ENCODE measurements around the gene FAF2.
"Not testable (repeated sequence)": the region's sequence is repeated elsewhere in the genome, so short reads cannot be mapped to it uniquely, and the experiment has no call there.

Gene FAF2

DNA sequence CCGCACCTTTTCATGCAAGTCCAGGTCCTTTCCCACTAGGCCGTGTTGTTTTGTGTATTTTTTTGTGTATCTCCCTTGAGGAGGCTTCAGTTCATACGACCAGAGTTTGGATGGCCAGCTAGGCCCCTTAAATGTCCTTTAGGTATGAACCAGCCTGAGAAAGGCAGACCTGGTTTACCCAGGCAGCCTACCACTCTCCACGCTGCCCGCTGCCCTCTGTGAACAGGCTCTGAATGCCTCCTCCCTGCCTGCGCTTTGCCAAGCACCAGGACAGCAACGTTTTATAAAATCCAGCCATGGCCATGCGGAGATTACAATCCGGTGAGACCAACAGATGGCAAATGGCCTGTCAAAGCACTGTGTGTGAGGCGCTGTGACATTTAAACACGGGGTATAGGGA, 31.2 kb upstream of the FAF2 start:
- no peak for DNase-seq (ENCODE audit: low read depth, low spot score)

- DNase-seq (ENCODE audit: low read depth, low spot score) = no peak
Measured at GRCh38 chr5:176418251-176418650, 29.9 kb upstream of the FAF2 start.

DNA sequence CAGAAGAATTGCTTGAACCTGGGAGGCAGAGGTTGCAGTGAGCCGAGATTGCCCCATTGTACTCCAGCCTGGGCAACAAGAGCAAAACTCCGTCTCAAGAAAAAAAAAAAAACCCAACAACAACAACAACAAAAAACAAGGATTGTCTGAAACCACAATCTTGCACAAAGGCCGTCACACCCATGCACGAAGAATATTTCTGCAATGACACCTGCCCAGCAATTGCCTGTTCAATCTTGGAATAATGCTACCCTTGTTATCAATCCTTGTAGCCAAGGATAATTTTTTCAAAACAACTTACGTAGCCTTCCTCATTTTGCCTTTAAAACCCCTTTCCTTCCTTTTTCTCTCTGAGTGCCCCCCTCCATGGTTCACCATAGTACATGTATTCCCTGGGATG, 28.1 kb upstream of the FAF2 start:
- DNase-seq (ENCODE audit: low read depth, low spot score) = no peak

DNA sequence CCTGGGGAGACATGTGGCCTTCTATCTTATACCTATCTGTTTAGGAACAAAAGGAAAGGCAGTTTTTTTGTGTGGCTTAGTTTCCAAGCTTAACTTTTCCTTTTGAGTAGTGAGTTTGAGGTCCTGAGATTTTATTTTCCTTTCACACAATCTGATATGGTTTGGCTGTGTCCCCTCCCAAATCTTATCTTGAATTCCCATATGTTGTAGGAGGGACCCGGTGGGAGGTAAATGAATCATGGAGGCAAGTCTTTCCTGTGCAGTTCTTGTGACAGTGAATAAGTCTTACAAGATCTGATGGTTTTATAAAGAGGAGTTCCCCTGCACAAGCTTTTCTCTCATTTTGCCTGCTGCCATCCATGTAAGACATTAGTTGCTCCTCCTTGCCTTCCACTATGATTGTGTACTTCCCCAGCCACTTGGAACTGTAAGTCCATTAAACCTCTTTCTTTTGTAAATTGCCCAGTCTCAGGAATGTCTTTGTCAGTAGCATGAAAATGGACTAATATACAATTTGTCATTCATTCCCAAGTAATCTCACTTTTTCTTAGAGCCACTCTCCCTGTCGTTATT, 27.1 kb upstream of the FAF2 start:
- no peak for DNase-seq (ENCODE audit: low read depth, low spot score)

- no peak for DNase-seq (ENCODE audit: low read depth, low spot score)
Measured at GRCh38 chr5:176424181-176424580, 24.0 kb upstream of the FAF2 start.

DNA sequence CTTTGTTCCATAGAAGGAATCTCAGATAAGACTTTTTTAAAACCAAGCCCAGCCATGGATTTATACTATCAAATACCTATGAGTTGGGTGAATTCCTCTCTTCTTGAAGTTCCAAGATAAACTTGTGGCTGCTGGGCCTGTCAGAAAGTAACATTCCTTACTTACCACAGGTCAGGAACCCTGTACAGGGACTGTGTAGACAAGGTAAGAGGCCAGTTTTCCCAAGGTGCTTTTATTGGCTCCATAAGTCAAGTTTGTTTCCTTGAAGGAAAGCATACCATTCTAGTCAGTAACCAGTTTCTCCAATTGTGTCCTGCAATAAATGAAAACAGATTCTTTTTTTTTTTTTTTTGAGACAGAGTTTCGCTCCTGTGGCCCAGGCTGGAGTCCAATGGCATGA, 23.0 kb upstream of the FAF2 start:
- peak; percentile 87 for DNase-seq (ENCODE audit: low read depth, low spot score)

GRCh38 chr5:176425791-176426190, 22.4 kb upstream of the FAF2 start:
- no peak for DNase-seq (ENCODE audit: low read depth, low spot score)

DNA sequence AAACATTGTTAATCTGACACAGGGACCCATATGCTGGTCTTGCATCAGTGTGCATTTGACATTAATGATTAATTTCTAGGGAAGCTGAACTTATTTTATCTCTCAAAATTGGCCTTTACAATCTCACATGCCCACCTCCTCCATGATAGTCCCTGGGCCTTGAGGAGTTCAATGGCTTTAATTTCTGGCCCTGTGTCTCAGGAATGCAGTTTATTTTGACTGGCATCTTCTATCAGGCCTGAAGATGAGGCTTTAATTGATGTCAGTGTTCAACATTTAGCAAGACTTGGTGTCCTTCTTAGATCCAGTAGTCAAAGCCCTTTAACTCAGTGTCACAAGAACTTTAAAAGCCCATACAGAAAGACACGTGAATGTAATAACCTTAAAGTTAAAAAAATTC, 21.3 kb upstream of the FAF2 start:
- DNase-seq (ENCODE audit: low read depth, low spot score) = no peak

GRCh38 chr5:176427971-176428370, 20.2 kb upstream of the FAF2 start:
- DNase-seq (ENCODE audit: low read depth, low spot score) = no peak

- DNase-seq (ENCODE audit: low read depth, low spot score) = no peak
Measured at GRCh38 chr5:176429972-176430371, 18.2 kb upstream of the FAF2 start.

DNA sequence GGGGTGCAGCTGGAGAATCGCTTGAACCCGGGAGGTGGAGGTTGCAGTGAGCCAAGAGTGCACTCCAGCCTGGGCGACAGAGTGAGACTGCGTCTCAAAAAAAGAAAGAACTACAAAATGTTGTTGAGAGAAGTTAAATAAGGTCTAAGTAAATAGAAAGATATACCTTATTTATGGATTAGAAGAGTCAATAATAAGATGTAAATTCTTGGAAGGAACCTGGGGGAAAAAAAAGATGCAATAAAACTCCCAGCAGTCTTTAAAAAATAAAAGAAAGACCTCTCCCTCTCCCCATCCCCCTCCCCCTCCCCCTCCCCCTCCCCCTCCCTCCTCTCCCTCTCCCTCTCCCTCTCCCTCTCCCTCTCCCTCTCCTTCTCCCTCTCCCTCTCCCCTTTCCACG, 15.5 kb upstream of the FAF2 start:
- no peak for DNase-seq (ENCODE audit: low read depth, low spot score)

GRCh38 chr5:176436656-176437055, 11.5 kb upstream of the FAF2 start:
- DNase-seq (ENCODE audit: low read depth, low spot score) = no peak

DNA sequence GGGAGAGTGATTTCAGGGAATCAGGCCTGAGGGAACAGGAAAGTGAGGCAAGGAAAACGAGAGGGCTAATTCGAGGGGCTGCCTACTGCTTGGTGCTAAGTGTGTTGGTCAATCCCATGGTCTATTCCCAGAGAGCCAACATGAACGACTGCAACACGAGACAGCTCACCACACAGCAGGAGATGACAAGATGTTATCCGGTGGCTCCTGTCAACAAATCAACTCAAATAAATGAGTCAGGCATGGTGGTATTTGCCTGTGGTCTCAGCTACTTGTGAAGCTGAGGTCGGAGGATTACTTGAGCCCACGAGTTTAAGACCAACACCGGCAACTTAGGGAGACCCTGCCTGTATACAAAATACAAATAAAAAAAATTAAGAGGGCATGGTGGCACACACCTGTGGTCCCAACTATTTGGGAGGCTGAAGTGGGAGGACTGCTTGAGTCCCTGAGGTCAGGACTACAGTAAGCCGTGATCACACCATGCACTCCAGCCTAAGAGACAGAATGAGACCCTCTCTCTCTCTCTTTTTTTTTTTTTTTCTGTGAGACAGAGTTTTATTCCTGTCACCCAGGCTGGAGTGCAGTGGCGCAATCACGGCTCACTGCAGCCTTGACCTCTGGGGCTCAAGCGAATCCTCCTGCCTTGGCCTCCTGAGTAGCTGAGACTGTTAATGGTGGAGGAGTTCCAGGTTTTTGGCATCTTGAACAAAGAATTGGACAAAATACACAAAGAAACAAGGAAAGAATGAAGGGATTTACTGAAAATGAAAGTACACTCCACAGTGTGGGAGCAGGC, 9.0 kb upstream of the FAF2 start:
- peak; percentile 74 for DNase-seq (ENCODE audit: low read depth, low spot score)

- DNase-seq (ENCODE audit: low read depth, low spot score) = peak; percentile 58
Measured at GRCh38 chr5:176440927-176441706, 7.1 kb upstream of the FAF2 start.

- peak; percentile 25 for DNase-seq (ENCODE audit: low read depth, low spot score)
Measured at GRCh38 chr5:176441921-176442323, 6.3 kb upstream of the FAF2 start.

- not testable (repeated sequence) for DNase-seq (ENCODE audit: low read depth, low spot score)
Measured at GRCh38 chr5:176442911-176443310, 5.3 kb upstream of the FAF2 start.

- DNase-seq (ENCODE audit: low read depth, low spot score) = no peak
Measured at GRCh38 chr5:176444742-176445141, 3.4 kb upstream of the FAF2 start.

DNA sequence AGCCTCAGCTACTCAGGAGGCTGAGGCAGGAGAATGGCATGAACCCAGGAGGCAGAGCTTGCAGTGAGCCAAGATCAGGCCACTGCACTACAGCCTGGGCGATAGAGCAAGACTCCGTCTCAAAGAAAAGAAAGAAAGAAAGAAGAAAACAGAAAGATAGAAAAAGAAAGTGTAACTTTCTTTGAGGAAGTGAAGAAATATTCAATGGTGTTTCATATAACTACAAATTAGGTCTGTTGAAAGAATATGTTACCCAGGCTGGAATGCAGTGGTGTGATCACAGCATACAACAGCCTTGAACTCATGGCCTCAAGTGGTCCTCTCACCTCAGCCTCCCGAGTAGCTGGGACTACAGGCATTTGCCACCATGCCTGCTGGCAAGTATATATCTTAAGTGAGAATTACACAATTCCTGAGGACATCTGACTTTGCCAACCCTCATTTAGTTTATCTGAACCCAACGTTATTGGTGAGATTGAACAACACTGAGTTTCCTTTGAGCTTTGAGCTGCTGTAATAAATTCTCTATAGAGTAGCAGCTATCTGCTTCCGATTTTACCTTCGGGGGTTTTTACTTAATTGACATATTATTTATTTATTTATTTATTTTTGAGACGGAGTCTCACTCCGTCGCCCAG, 2.0 kb upstream of the FAF2 start:
- DNase-seq (ENCODE audit: low read depth, low spot score) = no peak

DNA sequence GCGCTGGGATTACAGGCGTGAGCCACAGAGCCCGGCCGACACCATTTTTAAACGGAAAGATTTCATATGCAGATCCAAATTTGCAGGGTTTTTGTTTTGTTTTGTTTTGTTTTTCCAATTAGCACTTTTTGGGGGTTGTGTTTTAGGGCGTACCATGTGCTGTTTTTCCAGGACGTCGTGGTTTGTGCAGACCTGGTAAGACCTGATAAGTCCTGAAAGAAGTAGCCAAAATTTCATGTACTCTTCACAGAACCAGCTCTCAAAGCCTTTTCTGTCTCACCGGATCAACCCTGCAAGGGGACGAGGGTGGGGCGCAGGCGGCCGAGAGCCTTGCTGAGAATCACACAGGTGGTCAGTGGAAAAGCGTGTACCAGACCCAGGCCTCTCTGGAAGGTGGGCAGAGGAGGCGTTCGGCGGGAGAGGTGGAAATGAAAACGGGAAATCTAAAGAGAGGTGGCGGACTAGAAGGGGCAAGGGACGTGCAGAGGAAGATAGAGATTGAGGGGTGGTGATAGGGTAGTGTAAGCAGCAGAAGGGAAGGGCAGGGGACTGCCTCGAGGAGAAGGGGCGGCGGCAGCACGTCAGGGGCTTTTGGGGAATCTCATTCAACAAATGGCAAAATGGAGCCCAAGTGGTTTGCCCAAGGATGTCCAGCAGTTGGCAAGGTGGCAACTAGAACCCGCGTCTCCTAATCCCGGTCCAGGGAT, 1.1 kb upstream of the FAF2 start:
- peak; percentile 32 for DNase-seq (ENCODE audit: low read depth, low spot score)

DNA sequence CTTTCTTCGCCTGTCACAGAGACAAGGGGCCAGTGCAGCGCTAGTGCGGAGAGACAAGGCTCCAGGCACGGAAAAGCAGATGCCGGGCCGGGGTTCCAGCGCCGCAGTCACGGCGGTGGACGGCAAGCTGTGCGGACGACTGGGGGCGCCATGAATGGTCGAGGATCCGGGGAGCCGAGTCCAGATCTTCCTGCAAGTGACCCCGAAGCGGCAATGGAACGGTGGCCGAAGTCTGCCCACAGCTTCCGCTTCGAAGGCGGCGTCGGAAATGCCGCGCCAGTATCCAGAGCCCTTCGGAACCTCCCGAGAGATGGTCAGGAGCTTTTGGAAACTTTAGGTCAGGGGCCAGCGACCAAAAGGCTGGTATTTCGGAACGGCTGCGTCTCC, 601 bp upstream of the FAF2 start:
- DNase-seq (ENCODE audit: low read depth, low spot score) = no peak

GRCh38 chr5:176450077-176450476, 1.9 kb downstream of the FAF2 start:
- no peak for DNase-seq (ENCODE audit: low read depth, low spot score)
